Fibroblast of the conjunctiva (primary cell): Measurements from ENCODE around the gene TCFL5.

Source experiments
- DNase-seq: peaks from one replicate; pipeline ENCODE4 v3.0.0-alpha.2; 2010; ENCODE audit warnings: low read depth

TCFL5 gene

GRCh38 chr20:62895539-62895938 is 33.9 kb upstream of the TCFL5 start:
- no peak for DNase-seq

- no peak for DNase-seq
Observed at GRCh38 chr20:62894261-62894660, 32.6 kb upstream of the TCFL5 start.

GRCh38 chr20:62893700-62894099 is 32.1 kb upstream of the TCFL5 start:
- DNase-seq: no peak

DNA sequence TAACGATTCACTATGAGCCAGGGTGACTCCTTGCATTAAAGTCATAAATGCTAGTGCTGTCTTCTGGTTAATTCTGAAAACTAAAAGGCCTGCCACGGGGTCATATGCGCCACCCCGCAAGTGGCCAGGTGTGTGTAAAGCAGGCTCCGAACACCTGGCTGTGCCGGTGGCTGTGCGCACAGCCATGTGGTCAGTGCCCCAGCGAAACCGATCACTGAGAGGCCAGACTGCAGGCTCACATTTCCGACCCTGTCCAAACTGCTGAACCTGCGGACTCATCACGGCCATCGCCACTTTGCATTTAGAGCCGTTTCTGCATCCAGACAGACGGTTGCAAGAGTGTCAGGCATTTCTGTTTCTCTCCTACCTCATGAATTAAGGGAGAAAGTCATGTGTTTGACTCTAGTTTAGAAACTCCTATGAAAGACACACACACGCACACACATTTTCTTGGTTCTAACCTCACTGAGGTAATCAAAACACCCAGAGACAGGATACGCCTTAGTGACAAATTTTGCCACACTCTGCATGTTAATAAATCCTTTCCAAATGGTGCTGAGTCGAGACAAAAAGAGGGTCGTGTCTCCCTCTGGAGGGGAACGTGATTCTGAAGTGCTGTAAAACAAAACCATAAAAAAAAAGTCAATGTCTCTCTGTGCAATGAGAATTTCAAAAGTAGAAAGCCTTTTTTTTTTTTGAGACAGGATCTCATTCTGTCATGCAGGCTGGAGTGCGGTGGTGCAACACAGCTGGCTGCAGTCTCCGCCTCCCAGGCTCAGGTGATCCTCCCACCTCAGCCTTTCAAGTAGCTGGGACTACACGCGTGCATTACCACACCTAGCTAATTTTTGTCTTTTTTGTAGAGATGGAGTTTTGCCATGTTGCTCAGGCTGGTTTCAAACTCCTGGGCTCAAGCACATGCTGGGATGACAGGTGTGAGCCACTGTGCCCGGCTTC is 31.0 kb upstream of the TCFL5 start:
- no peak for DNase-seq

GRCh38 chr20:62891111-62891510 is 29.5 kb upstream of the TCFL5 start:
- no peak for DNase-seq

DNA sequence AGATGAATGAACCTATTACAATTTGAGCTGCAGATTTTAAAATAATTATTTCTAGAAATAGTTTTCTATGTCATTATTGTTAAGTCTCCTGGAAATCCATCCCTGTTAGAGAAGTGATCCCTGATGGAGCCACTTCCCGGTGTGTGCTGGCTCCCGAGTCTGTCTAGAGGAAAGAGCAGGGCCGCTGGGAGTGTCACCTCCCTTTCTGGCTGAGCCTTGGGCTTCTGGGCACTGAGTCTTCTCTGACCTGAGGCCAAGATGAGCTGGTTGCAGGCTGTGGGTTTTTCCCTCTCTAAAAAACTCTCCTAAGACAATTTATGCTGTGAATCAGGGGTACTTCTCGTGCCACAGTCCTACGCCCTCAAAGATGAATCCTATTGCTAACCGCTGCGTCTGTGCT is 28.8 kb upstream of the TCFL5 start:
- no peak for DNase-seq

DNA sequence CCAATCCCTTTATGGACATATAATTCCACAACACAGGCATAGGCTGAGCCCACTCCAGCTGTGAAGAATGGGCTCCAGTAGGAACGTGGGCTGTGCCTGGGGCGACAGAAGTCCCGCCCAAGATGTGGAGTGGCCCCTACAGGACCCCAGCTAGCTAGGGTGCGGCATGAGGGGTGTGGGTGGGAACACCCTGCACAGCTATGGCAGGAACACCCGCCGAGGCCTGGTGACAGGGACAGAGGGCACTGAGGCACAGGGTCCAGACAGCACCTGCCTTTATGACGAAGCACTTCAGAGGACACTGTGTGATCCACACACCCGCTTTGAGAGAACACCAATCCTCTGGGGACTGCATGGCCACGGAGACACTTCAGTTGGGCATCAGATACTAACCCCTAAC is 28.2 kb upstream of the TCFL5 start:
- no peak for DNase-seq

DNA sequence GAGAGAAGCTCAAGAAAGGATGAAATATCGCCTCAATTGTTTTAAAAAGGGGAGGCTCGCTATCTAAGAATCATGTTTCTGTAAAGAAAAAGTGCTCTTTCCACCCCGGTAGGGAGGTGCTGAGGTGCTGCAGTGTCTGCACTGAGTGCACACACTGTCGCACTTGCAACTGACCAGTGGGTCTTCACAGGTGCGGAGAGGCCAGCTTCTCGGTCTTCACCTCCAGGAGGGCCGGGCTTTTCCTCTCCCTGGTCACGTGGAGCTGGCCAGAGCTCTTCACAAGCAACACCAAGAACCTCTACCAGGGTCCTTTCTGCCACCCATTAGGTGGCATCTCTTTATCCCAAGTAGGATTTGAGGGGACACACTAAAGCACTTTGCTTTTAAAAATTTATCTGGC is 27.8 kb upstream of the TCFL5 start:
- DNase-seq: no peak

GRCh38 chr20:62888910-62889309 is 27.3 kb upstream of the TCFL5 start:
- DNase-seq: no peak

DNA sequence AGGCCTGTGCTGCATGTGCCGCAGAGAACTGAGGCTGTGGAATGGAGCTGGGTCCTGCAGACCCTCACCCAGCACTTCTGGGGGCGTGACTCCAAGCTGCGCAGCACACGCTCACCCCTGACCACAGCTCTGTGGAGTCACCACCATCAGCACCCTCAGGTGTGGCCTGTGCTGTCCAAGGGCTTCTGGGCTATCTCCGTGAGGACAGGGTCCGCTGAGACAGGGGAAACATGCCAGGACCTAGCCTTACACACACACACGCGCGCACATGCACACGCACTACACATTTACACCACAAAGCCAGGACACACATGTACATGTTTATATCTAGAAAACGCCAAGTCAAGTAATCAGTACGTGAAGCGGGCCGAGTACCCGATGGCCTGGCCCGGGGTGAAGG is 26.8 kb upstream of the TCFL5 start:
- DNase-seq: no peak

DNA sequence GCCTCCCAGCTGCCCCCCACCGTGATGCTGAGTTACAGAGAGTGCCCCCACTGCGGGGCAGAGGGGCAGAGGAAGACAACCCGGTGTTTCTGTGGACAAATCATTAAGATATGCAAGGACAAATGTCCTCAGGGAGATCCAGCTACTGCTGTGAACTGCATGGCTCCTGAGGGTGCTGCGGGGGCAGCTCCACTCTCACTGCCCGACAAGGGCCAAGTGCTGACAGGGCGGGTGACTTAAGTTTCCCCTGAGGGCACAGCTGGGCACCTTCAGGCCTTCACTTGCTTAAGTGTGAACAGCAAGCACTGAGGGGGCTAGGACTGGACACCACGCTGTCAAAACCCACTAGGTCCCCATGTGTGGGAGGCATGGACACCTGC is 26.2 kb upstream of the TCFL5 start:
- no peak for DNase-seq

DNA sequence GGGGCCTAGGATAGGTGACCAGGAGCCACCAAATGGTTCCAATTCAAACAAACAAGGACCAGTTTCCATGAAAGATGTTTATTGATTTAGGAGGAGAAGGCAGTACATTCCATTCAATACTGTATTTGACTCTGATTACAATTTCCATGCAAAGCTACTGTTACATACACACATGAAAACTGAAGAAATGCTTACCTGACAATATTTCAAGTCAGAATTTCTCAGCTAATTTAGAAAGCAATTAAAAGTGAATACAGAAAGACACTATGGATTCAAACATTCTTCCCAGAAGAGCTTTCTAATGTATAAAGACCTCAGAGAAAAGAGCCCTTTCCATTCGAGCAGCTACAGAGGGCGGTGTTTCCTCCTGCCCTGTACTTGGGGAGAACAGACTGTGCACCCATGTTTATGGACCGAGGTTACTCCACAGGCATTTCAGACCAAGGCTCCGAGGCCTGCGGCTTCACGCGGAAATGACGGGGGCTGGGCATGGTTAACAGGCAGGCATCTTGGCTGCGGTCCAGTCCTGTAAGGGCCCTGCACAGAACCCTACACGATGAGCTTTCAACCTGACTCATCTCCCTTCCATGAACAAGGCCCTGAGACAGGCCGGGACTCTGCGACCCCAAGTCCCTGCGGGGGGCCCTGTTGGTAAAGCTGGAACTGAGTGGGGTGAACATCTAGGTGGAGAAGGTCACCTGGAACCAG is 25.7 kb upstream of the TCFL5 start:
- peak; percentile 53 for DNase-seq

GRCh38 chr20:62886709-62887058 is 25.1 kb upstream of the TCFL5 start:
- DNase-seq: no peak

DNA sequence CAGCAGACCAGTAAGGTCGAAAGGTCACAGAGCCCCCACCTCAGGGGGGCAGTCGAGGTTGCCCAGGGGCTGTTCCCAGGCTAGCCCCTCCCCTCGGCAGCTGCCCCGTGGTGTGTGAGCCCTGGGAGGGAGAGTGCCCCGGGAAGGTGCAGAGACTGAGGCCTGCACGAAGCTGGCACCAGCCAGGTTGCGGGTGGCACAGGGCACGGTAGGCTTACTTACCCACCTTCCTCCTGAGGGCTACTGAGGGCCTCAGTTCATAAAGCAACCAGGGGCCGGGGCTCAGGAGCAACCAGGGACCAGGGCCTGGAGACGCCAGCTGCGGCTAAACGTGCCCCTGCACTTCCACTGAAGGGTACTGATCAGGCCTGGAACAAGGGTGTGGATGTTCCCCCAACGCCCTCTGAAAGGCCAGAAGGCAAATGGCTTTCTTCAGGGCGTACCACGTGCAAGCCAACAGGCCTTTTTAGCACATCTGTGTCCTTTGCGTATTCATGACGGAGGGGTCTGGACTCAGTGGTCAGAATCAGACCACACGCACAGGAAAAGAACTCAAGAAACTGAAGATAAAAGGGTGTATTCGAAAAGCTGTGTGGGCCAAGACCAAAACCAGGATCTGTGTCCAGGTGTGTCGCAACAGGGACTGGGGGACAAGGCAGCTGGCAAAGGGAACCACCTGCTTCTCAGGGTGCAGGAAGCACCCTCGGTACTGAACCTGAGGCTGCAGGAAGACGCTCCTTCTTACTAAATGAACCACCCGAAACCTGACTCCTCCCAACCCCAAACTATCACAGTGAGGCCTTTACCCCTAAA is 24.5 kb upstream of the TCFL5 start:
- DNase-seq: no peak

DNA sequence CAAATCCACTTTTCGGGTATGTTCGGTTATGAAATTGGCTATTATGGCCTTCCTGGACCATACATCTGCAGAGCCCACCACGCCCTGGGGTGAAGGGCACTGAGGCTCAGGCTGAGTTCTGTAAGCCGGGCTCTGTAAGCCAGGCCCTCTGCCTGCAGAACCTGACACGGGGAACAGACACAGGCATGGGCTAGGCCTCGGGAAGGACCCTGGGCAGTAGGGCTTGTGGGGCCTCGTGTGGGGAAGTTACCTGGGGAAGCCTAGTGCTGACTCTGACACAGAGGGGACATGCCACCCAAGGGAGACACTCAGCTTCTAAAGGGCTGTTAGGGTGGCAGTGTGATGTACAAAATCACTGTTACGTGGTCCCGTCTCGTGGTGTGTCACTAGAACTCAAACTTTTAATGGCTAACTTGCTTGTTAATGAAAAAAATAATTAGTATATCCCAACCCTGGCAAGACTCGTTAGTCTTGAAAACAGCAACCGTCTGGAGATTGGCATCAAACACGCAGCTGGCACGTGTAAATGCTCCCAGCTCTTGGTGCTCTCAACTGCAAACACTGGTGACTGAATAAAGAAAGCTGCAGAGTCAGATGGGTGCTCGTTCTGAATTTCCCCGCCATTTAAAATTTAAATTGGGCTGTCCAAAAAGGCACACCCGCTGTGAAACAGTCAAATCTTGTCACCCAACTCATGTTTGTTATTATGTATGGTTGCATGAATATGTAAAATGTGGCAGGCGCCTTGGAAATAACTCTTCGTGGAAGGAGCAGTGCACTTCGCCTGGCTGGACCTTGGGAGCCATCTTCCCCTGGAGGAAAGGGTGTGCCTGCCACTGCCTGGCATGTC is 23.6 kb upstream of the TCFL5 start:
- DNase-seq: no peak

DNA sequence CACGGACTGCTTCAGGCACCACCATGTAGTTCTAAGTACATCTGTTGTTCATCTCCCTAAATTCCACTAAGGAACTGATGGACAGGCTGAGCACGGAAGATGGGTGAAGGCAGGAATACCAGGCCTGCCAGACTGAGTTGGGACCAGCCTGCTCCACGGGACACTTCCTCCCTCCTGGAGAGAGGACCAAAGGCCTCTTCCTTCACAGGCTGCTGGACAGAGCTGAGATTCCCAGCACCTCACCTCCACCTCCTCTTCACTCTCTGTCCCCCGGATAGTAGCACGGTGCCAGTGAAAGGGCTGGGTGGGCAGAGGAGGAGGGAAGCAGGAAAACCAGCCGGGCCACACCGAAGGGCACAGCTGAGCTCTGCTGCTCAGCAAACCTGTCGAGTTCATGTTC is 22.9 kb upstream of the TCFL5 start:
- no peak for DNase-seq

DNA sequence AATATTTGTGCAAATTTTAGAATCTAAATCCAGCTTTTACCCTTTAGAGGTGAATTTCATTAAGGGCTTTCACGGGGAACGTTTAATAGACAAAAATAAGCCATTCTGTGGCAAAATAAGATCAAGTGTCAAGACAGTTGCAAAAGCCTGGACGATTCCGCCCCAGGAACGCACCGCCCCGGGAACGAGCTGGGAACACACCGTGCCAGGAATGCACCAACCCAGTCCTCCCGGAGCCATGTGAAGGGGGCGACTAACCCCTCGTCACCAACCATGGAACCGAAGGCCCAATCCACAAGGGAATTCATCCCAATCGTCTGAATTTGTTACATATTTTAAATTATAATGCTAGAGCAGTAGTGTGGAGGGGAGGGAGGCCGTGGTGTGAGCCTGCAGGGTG is 20.8 kb upstream of the TCFL5 start:
- DNase-seq: no peak

DNA sequence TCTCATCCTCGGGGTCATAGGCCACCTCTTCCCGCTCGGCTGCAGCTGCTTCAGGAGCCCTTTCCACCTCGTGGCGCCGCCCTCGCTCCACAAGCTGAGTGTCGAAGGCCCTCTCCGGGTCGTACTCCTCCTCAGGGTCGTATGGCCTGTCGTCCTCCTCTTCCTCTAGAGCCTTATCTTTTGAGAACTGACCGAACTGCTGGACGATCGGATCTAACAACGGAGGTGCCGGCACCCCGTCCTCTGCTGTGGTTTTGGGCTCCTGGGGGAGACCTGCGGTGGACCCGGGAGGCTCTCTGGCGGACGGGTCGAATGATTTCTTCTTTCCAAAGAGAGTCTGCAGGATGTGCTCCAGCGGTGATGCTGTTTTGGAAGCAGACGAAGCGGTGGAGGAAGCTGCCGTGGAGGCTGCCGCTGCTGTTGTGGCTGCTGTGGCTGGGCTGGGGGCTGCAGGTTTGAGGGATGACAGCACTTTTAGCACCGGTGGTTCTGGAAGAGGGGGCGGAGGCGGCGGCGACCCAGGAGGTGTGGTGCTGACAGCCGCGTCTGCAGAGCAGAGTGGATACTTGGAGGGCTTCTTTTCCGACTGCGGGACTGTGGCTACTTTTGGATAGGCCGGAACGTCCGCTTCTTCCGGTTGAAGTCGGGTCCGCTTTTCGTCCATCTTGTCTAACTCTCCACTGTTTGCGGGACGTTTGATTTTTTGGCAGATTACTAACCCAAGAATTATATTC is 20.2 kb upstream of the TCFL5 start:
- DNase-seq: no peak

GRCh38 chr20:62880935-62881661 is 19.5 kb upstream of the TCFL5 start:
- no peak for DNase-seq

DNA sequence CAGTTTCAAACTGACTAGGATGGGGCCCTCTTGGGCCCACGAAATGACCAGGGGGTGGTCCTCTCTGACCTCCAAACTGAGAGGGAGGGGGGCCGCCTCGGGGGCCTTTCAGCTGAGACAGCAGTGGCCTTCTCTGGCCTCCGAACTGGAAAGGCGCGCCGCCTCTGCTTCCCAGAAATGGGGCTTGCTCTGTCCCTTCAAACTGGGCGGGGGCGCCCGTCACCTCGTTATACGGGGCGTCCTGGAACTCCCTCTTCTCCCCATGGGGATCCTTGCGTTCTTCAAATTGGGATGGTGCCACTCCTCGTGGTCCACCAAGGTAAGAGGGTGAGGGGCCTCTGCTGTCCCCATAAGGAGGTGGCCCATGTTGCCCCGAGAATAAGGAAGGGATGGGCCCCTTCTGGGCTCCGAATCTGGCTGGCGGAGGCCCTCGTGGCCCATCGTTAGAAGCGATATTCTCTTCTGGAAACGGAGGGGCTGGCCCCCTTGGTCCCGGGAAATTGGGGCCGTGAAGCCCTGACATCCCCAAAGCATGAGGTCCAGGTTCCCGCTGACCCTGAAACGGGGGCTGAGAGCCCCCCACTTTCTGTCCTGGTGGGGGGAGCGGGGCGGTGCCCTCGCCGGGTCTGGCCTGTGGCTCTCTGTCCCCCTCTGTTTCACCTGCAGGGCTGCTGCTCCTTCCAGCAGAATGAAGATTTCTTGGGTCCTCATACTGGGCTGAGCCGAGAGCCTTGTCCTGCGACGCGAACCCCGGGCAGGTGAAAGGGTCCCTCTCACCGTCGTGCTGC is 18.7 kb upstream of the TCFL5 start:
- no peak for DNase-seq
